ENCODE data around the gene TMEM158. TPM values are rescaled to one million over a fixed set of nuclear protein-coding genes. Genes with fewer than 3 reads are reported as not detected.

The TMEM158 gene
- polyA plus RNA-seq, 1 donor = 0.87 TPM

Other genes starting within 250 kb of the TMEM158 start
- gene CLEC3B, start 200.0 kb downstream of the TMEM158 start, polyA plus RNA-seq (ENCODE audit: insufficient read length) = 94.4 TPM
- 0.34 TPM for gene CDCP1, start 79.9 kb downstream of the TMEM158 start, polyA plus RNA-seq (ENCODE audit: insufficient read length)
- 14.6 TPM for gene LARS2, start 162.3 kb upstream of the TMEM158 start, polyA plus RNA-seq (ENCODE audit: insufficient read length)

All from forelimb muscle (tissue), 1 donor.